Stimulated activated CD4-positive, alpha-beta T cell treated with anti-CD3 and anti-CD28 coated beads, Interleukin-2, amount 100 ng/mL, for 48 hours (primary cell): ENCODE results near the gene AIFM2.
"Not testable (repeated sequence)": the region's sequence is repeated elsewhere in the genome, so short reads cannot be mapped to it uniquely, and the experiment has no call there.

Experiments used
- DNase-seq, 2 donors: peaks; one replicate each; pipeline ENCODE4 v3.0.0-alpha.2; 2020

Gene AIFM2

GRCh38 chr10:70132098-70133029 lies at the start of gene AIFM2:
TSS of gene AIFM2 (minus strand) at chr10:70132825. CDS start at chr10:70124084, 8,741 bp downstream.
- peak; percentile 35 for DNase-seq

GRCh38 chr10:70179209-70179608 lies 46.6 kb upstream of the AIFM2 start:
- not testable (repeated sequence) for DNase-seq

DNA sequence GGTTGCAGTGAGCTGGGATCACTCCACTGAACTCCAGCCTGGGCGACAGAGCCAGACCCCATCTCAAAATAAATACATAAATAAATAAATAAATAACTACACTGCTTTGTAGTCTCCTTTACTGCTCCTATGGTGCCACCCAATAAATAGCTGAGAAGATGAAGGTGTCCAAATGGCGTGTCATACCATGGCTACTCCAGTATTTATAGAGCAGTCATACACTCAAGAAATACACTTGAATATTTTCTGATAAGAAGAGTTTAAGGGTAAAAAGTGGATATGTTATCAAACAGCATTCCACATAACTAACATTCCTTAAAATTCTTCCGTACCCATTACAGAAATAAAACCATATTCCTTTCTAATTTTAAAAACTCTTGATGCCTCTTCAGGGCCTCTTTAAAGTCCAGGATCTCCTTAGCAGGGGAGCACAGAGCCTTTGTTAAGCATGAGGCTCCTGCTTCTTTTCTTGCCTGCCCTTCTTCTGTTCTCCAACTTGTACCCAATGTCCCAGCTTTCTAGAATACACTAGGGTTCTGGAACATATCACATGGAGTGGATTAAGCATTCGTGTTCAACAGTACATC lies 45.6 kb upstream of the AIFM2 start:
- DNase-seq, result no peak

DNA sequence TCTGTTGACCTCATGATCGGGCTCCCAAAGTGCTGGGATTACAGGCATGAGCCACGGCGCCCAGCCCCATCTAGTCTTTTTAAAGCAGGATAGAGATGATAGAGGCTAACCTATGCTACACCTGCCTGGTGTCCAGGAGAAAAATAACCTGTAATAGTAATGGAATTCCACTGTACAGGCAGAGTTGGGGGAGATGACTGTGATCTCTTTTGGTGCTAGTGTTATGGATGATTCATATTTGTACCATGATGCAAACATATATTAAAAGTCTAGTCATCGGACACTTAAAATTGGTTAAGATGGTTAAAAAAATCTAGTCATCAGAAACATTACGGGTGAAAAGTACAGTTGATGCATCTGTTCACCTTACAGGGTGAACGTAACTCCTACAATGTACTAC lies 43.8 kb upstream of the AIFM2 start:
- DNase-seq, result no peak

DNA sequence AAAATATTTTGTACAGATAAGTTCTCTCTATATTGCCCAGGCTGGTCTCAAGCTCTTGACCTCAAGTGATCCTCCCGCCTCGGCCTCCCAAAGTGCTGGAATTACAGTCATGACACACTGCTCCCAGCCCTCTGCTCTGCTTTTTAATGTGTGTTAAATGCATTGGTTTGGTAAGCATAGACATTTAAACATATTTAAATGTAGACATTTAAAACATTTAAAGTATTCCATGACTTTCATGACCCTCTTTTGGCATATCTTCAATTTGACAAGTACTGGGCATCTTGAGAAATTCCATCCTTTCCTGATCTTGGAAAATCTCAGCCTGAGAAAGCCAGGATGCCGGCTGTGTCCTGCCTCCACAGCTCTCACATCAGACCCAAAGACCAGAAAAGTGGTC lies 42.9 kb upstream of the AIFM2 start:
- DNase-seq, result no peak

DNA sequence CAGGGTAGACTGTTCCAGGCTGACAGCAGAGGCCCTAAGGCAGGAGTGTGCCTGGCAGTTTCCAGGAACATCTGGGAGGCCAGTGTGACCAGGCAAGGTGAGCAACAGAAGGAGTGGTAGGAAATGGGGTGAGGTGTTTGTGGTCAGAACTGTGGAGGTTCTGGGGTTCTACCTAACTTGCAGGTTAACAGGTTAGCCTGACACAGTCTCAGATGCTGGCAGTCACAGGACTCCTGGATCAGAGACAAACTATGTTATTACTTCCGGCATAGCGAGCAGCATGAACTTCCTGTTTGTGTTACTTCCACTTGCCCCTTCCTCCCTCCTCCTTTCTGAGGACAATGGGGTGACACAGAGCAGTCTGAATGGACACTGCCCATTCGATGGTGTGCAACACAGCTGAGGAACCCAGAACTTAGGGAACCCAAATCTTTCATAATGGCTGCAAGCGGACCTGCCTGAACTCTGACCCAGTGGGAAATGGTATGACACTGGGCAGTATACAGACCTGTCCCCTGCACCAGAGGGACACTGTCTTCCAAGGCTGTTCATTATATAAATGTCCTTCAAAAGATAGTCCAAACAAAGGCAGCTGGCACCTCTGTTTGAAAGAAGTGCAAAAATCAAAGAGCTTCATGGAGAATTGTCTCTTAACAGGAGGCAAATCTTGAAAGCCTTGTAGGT lies 41.6 kb upstream of the AIFM2 start:
- peak in 1 of 2 donors; percentile 11 for DNase-seq

DNA sequence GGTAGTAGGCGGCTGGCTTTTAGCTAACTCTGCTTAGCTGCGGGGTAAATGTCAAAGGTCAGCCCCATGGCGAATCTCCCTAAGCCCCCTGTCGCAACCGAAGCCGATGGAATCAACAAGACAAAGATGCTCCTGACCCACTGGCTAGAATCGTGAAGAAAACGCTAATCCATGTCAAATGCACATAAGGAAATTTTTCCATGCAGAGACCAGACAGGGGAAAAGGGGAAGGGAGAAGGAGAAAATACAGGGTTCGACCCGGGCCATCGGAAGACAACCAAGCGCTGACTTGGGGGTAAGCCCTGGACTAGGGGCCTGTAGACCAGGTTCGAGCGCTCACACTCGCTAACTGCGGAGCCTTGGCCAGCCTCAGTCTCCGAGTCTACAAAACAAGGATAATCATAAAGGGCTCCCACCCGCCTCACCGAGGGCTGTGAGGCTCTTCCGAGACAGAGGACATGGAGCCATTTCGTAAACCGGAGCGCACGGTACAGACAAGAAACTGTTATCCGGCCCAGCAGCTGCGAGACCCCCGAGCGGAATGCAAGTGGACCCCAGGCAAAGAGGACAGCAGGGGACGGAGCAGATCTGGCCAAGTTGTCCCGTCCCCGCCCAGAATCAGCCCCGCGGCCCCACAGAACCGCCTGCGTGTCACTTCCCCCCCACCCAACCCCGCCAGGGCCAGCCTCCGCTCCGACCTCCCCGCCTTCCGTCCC lies 37.2 kb upstream of the AIFM2 start:
- peak in 1 of 2 donors; percentile 14 for DNase-seq

GRCh38 chr10:70169011-70169410 lies 36.4 kb upstream of the AIFM2 start:
- no peak for DNase-seq

DNA sequence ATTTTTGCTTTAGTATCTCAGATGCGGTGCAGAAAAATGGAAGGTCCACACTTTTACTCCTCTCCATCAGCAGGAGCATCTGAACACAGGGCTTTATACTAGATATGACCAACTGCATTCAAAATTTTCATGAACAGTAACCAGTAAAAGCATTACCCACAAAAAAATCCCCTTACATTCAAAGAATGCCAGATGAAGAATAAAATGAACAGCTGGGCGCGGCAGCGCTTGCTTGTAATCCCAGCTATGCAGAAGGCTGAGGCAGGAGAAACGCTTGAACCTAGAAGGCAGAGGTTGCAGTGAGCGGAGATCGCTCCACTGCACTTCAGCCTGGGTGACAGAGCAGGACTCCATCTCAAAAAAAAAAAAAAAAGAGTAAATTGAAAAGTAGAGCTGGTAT lies 34.6 kb upstream of the AIFM2 start:
- no peak for DNase-seq

GRCh38 chr10:70166394-70166793 lies 33.8 kb upstream of the AIFM2 start:
- no peak for DNase-seq

GRCh38 chr10:70164163-70164562 lies 31.5 kb upstream of the AIFM2 start:
- DNase-seq, result no peak

DNA sequence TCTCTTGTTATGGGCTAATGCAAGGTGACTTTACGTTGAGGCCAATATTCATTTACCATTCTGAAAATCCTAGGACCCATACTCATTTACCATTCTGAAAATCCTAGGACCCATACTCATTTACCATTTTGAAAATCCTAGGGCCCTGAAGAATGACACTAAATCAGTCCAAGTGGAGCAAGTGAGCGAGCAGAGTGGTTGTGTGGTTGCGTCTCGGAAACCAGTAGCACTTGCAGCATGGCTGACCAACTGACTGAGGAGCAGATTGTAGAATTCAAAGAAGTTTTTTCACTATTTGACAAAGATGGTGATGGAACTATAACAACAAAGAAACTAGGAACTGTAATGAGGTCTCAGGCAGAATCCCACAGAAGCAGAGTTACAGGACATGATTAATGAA lies 30.8 kb upstream of the AIFM2 start:
- no peak for DNase-seq

DNA sequence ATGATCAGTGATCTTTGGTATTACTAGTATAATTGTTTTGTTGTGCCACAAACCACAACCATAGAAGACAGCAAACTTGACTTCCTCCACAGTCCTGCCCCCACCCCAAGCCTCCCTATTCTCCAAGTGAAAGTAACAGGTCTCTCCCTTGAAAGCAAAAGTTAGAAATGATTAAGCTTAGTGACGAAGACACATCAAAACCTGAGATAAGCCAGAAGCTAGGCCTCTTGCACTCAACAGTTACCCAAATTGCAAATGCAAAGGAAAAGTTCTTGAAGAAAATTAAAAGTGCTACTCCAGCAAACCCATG lies 30.2 kb upstream of the AIFM2 start:
- DNase-seq, result peak in 1 of 2 donors; percentile 24

GRCh38 chr10:70162151-70162891 lies 29.7 kb upstream of the AIFM2 start:
- DNase-seq, result no peak

DNA sequence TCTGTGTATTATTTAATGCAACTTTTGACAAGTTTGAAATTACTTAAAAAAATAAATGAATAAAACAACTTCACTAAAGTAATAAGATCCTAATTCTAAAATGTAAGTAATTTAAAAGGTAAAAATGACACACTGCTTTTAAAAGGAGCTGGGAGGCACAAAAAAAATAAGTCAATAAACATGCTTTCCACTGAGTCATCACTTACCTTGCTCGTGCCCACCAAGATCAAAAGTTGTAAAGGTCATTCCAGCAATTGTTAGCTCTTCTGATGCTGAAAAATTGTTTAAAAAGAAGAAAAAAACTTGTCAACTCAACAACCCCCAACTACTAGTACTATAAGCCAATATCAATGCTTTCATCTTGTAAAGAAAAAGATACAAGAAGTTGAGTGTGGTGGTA lies 28.2 kb upstream of the AIFM2 start:
- DNase-seq, result no peak

DNA sequence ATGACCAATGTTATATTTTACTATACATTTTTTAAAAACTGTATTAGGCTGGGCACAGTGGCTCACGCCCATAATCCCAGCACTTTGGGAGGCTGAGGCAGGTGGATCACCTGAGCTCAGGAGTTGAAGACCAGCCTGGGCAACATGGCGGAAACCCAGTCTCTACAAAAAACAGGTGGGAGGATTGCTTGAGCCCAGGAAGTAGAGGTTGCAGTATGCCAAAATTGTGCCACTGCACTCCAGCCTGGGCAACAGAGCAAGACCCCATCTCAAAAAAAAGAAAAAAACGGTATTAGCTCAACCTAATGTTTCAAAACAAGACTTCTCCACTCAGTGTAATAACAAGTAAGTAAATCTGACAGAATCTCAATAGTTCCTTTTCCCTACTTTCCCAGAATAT lies 26.7 kb upstream of the AIFM2 start:
- not testable (repeated sequence) for DNase-seq

DNA sequence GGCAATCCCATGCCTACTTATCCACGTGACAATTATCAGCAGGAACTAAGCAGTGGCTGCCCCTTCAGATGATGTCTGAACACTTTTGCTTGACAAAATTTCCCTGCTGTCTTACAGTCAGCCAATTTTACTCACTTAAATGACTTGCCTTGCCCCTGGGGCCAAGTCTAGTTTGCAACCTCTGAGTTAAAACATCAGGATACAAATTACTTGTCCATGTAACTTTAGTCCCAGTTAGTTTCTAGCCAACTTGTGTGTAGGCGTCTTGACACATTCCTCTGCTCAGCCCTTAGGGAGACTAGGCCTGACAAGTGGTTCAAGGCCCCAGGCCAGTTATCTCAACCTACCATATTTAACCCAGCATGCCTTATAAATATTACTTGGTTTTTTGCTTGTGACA lies 25.5 kb upstream of the AIFM2 start:
- no peak for DNase-seq

- DNase-seq, result no peak
Measured at GRCh38 chr10:70155255-70155838, 22.7 kb upstream of the AIFM2 start.

GRCh38 chr10:70148516-70148915 lies 15.9 kb upstream of the AIFM2 start:
- no peak for DNase-seq

DNA sequence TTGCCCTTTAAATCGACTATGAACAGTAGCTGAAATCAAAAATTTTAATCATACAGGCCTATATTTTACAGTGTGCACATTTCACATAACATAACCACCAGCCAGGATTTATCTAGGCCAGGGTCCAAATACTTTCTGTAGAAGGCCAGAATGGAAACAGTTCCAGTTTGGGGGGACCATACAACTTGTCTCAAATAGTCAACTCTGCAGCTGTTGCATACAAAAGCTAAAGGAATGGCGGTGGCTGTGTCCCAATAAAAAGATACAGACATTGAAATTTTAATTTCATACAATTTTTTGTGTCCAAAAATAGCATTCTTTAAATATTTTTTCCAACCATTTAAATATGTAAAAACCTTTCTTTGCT lies 14.6 kb upstream of the AIFM2 start:
- no peak for DNase-seq

GRCh38 chr10:70146489-70147258 lies 14.0 kb upstream of the AIFM2 start, which contains the start of gene TYSND1:
TSS of gene TYSND1 (minus strand) at chr10:70146700. CDS start at chr10:70146586, 114 bp downstream.
- DNase-seq, result peak; percentile 83 to 87
